H1 (cell line): ENCODE measurements around the gene AGPAT2.

ENCODE experiments used
- ATF2 ChIP-seq: IDR thresholded peaks from 2 replicates; pipeline ENCODE4 v1.6.1; 2012; ENCODE audit warnings: low read length, inconsistent platforms
- CTCF ChIP-seq, 3 experiments: IDR thresholded peaks; 1 replicate in 2 of 3; 2 replicates in 1 of 3; pipeline versions ENCODE4 v1.5.1 to v1.6.1; 2011; ENCODE audit warnings: low read length in 3 of 3, mild to moderate bottlenecking in 3 of 3, inconsistent platforms in 2 of 3, low read depth in 1 of 3, moderate library complexity in 1 of 3; ENCODE audit not compliant: insufficient read depth in 1 of 3; ENCODE audit errors: control extremely low read depth in 1 of 3
- EP300 ChIP-seq, 2 experiments: IDR thresholded peaks; 1 replicate in 1 of 2; 2 replicates in 1 of 2; pipeline ENCODE4 v1.6.1; 2011 to 2012; ENCODE audit warnings: low read depth in 2 of 2, low read length in 2 of 2, mild to moderate bottlenecking in 2 of 2, borderline replicate concordance in 1 of 2, inconsistent platforms in 1 of 2, moderate library complexity in 1 of 2
- HDAC6 ChIP-seq: IDR thresholded peaks from one replicate; pipeline ENCODE4 v1.7.1; 2012; ENCODE audit warnings: low read depth, mild to moderate bottlenecking, inconsistent platforms, low read length, moderate library complexity
- JUND ChIP-seq: IDR thresholded peaks from 2 replicates; pipeline ENCODE4 v1.6.1; 2011; ENCODE audit warnings: mild to moderate bottlenecking, improper control_type of control experiment, low read length
- KDM1A ChIP-seq: fragments of 200-600, 300-600 bp; sonication (generic); IDR thresholded peaks from 2 replicates; pipeline ENCODE4 v1.7.1; 2016; ENCODE audit warnings: mild to moderate bottlenecking, low read length, borderline replicate concordance
- POLR2AphosphoS5 ChIP-seq: IDR thresholded peaks from 2 replicates; pipeline ENCODE4 v1.6.1; 2011; ENCODE audit warnings: low read depth, low read length
- RFX5 ChIP-seq: IDR thresholded peaks from 2 replicates; pipeline ENCODE4 v1.6.1; 2011; ENCODE audit warnings: low read depth, low read length, improper control_type of control experiment, borderline replicate concordance
- SIN3A ChIP-seq, 2 experiments: IDR thresholded peaks in 1 of 2; conservative IDR thresholded peaks in 1 of 2; 2 replicates each; pipeline ENCODE4 v1.6.1; 2011 to 2012; ENCODE audit warnings: low read length in 2 of 2, improper control_type of control experiment in 1 of 2, low read depth in 1 of 2, mild to moderate bottlenecking in 1 of 2
- SIX5 ChIP-seq: IDR thresholded peaks from 2 replicates; pipeline ENCODE4 v1.6.1; 2011; ENCODE audit warnings: mild to moderate bottlenecking, low read depth, low read length
- TAF1 ChIP-seq: IDR thresholded peaks from 2 replicates; pipeline ENCODE4 v1.6.1; 2011; ENCODE audit warnings: mild to moderate bottlenecking, low read depth, low read length
- ZNF274 ChIP-seq: IDR thresholded peaks from 2 replicates; pipeline ENCODE4 v1.7.0; 2012; ENCODE audit warnings: low read length, borderline replicate concordance; ENCODE audit errors: extremely low read depth

- TF ChIP-seq JUND: no peak
- TF ChIP-seq CTCF (IDR thresholded peaks at IDR 0.05; ENCODE audit: control extremely low read depth in 1 of 3, insufficient read depth in 1 of 3, low read depth in 1 of 3, low read length in 3 of 3): no peak
- no peak for TF ChIP-seq SIN3A (conservative IDR thresholded peaks at IDR 0.05 in 1 of 2, IDR thresholded peaks at IDR 0.05 in 1 of 2; ENCODE audit: low read depth in 1 of 2, low read length in 2 of 2)
- no peak for TF ChIP-seq TAF1
- TF ChIP-seq SIX5: no peak
- TF ChIP-seq KDM1A: no peak
- no peak for TF ChIP-seq RFX5
- no peak for TF ChIP-seq ZNF274
- TF ChIP-seq ATF2: no peak
- TF ChIP-seq EP300 (IDR thresholded peaks at IDR 0.05; ENCODE audit: borderline replicate concordance in 1 of 2, low read depth in 2 of 2, low read length in 2 of 2): no peak
- TF ChIP-seq HDAC6: no peak
- TF ChIP-seq POLR2AphosphoS5: no peak
Measured at GRCh38 chr9:136646827-136647711, 40.2 kb downstream of the AGPAT2 start.
